ENCODE data around the gene INO80B.
"Not testable (repeated sequence)": the region's sequence is repeated elsewhere in the genome, so short reads cannot be mapped to it uniquely, and the experiment has no call there.

The INO80B gene

DNA sequence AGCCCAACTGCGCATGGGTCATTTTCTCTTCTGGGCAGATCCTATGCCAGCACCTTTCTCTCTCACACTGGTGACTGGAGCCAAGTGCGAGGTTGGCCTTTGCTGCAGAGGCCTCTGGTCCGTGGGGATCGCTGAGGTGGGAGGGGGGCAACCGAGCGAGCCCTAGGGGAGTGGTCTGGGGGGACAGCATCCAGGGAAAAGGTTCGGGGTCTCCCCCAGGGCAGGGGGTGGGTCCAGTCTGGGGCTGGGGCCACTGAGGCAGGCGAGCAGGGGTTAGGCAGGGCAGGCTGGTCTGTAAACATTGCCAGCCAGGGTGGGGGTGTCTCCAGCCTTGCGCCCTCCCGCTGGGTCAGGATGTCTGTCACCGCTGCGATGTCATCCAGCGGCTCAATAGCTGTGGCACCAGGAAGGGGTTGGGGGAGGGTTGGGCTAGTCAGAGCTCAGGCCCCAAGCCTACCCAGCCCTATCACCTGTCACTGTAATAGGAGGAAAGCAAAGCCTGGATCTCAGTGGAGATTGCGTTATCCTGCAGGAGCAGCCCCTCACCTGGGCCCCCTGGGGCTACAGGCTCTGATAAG, 28.6 kb upstream of the INO80B start:
- no peak for DNase-seq (ENCODE audit: low spot score)

DNA sequence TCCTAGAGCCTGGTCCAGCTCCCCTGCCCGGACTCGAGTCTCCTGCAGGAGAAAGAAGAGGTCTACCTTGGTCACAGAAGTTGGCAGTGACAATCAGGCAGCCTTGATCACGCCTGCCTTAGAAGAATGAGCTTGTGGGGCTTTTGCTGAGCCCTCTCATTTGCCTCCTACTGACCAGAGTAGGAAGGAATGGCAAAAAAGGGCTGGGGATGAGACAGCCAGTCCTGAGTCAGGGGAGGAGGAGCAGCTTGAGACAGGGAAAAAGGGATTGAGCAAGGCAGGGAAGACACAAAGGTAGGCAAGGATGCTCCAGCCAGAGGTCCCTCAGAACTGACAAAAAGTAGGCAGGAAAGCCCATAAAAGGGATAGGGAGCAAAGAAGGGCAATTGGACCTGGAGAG, 27.3 kb upstream of the INO80B start:
- no peak for DNase-seq (ENCODE audit: low spot score)

DNA sequence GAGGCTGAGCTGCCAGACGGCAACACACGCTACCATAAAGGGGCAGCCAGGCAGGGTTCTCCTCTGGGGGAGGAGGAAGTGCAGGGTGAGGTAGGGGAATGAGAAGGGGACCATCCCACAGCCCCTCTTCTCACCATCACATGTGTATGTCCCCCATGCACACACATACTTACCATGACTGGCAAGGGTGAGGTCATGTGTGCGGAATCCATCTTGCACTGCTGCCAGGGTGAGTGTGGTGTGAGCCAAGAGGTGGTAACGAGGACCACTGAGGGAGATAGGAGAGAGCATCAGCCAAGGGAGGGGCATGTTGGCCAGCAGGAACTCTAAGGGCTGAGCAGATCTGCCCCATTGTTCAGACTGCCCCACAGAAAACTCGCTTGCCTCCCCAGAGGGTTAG, 26.2 kb upstream of the INO80B start:
- no peak for DNase-seq (ENCODE audit: low spot score)

GRCh38 chr2:74429487-74430451, 25.1 kb upstream of the INO80B start:
- DNase-seq (ENCODE audit: low spot score) = no peak

DNA sequence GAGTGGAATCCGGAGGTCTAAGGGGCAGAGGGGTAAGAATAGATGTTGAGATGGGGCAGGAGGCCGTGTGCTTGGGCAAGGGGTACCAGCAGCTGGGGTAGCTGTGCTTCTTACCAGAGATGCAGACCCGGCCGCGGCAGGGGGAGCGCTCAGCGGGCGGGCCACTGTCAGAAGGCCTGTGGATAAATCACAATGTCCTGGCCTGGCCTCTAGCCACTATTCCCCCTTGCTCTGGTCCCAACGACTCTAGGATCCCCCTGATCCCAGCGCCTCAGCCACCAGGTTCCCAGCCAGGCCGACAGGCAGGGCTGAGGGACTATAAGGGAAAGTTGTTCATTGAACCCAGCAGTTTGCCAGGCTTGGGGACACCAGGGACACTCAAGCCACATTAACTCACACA, 24.4 kb upstream of the INO80B start:
- no peak for DNase-seq (ENCODE audit: low spot score)

DNA sequence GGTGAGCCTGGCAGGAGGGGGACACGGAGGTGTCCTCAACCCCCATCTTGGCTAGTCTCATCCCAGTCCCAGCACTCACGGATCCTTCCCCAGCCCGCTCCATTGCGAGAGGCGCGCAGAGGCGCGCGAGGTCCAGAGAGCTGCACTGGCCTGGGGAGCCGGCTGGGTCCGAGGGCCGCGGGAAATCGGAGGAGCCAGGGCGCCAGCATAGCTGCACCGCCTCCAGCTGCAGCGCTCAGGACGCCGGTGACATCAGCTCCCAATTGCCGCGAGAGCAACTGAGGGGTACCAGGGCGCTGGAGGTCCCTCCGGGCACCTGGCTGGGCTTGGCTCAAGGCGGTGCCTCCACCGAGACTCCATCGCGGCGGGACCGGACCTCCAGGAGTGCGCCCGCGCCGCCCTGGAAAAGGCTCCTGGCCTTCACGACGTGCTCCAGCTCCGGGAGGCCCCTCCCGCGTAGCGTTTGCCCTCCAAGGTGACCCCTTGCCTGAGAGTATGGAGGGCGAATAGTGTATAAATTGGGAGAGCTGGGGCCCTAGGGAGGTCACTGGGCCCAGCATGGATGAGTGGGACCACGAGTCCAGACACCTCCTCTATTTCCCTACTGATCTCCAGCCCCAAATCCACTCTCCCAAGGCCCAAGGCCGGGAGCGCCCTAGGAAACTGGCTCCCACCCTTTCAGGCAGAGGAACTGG, 18.6 kb upstream of the INO80B start:
- no peak for DNase-seq (ENCODE audit: low spot score)

DNA sequence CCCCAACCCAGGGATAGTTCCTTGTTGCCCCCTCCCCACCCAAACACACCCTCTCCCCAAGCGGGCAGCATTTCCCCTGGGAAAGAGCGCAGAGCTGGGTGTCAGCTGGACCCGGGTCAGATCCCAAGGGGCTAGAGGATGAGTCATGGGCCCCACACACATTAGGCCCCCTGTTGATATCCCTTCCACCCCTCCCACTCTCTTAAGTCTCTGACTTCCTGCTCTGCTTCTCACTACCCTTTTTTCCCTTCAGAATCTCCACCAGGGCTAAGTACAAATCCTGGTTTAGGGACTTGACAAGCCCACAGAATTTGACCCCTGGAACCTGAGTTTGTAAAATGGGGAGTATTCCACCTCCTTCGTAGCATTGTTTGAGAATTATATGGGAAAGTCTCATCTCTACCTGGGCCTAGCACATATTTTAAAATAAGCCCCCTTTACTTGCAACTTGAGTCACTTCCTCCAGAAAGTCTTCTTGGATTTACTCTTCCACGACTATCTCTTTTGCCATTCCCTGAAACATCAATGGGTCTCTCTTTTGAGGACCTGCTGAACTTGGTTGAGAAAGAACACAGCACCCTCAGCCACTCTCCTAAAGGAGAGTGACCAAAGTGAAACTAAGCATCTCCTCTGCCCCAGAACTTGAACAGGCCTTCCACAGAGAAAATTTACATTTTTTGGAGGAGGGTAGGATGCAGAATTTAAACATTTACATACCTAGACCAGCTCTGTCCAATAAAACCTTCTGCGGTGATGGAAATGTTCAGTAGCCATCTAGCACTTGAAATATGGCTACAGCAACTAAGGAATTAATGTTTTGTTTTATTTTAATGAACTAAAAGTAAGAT, 17.8 kb upstream of the INO80B start:
- DNase-seq (ENCODE audit: low spot score) = no peak

DNA sequence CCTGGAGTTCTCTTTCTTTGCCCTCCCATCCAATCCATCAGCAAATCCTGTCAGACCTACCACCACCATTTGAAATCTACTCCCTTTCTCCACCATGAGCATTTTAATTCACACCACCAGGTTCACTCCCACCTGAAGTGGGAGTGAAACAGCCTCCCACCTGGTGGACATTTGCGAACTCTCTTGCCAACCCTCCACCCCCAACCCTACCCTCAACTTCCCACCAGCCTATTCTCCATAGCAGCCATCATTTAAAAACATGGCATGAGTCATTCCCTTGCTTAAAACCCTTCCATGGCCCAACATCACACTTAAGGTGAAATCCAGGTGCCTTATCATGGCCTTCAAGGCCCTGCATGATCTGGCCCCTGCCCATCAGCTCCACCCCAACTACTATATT, 16.6 kb upstream of the INO80B start:
- no peak for DNase-seq (ENCODE audit: low spot score)

GRCh38 chr2:74439373-74439772, 15.5 kb upstream of the INO80B start:
- DNase-seq (ENCODE audit: low spot score) = no peak

DNA sequence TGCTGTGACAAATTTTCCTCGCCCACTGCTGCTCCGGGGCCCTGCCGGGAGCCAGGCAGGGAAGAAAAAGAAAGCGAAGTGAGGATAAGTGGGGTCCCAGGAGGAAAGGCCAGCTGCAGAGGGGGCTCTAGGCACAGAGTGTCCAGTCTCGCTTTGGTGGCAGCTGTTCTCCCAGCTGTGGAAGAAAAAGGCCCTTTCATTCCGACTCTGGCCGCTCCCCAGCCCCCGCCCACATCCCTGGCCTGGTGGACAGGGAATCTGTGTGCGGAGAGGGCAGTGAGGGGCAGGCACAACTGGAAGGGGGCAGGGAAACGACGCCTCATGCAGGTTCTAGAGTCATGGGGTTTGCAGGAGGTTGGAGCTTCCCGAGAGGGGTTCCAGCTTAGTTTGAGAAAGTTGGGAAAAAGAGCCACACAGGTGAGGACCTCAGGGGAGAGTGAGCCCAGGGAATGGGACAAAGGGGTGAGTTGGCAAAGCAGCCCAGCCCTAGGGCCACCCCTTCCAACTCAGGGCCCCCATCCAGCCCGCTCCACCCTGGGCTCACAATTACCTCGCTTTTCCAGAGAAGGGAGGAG, 15.0 kb upstream of the INO80B start:
- DNase-seq (ENCODE audit: low spot score) = no peak

DNA sequence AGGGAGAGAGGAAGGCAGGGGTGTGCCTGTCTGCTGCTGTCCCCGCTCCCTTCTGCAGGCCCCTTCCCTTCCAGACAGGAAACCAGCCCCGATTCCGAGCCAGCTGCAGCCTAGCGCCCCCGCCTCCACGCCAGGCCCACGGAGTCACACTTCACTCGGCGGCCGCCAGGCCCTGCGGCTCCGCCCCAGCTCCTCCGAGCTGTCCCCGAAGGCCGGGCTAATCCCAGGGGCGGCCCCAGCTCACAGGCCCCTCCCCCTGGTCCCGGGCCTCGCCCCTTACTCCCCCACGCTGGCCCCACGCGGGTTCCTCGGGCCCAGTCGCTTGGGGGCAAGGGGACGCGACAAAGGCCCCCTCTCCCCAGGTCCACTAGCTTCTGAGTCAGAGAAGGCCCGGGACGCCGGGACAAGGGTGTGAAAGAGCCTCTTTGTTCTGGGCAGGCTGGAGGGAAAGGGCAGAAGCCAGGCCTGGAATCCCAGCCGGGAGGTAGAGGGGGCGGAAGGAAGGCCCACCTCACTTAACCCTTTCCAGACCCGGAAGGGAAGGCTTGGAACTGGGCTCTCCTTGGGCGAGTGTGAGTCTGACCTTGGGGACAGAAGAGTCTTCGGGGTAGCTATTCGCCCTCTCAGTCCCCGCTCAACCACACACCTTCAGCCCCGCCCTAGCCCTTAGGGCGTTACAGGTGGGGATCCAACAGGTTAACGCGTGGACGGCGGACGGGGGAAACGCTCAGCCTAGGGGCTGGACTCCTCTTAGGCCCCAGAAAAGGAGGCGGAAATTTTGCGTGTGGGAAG, 14.3 kb upstream of the INO80B start:
- DNase-seq (ENCODE audit: low spot score) = peak; percentile 82

- DNase-seq (ENCODE audit: low spot score) = no peak
Measured at GRCh38 chr2:74441170-74441689, 13.7 kb upstream of the INO80B start.

DNA sequence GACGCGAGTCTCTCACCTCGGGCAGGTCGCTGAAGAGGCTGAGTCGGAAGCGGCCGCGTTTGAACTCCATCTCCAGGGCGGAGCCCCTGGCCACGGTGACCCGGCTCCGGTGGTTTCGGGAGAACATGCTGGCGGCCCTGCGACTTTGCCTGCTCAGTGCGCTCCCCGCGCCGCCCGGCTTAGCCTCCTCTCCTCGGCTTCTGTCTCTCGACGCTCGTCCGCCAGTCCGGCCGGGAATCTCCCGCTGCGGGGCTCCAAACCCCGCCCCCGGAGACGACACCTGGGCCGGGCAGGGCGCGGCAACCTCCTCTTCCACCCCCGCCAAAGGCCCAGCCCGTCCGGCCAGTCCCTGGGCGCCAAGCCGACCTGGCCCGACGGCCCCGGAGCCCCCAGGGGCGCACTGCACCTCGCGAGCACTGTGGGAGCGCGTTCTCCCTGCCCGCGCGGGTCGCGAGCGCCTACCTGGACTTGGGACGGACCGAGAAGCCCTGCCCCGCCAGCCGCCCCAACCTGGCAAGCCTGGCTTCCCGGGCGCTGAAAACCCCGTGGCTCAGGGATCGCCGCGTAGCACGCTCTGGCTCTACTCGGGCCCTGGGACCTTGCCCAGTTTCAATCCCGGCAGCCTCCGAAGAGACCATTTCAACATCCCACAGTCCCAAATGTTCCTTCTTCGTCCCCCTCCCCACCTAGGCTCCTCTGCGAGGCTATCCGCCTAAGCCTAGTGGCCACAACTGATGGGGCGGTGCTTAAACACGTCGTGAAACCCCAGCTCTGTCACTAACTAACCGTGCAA, 13.0 kb upstream of the INO80B start, which contains the start of gene RTKN:
Gene RTKN, minus strand, starts transcription at position 248 of the 793 bp plus-strand sequence. Its CDS starts 121 bp downstream, at position 127.
- peak; percentile 85 for DNase-seq (ENCODE audit: low spot score)

GRCh38 chr2:74442483-74443297, 12.2 kb upstream of the INO80B start:
- not testable (repeated sequence) for DNase-seq (ENCODE audit: low spot score)

GRCh38 chr2:74444498-74445318, 10.2 kb upstream of the INO80B start:
- DNase-seq (ENCODE audit: low spot score) = no peak

DNA sequence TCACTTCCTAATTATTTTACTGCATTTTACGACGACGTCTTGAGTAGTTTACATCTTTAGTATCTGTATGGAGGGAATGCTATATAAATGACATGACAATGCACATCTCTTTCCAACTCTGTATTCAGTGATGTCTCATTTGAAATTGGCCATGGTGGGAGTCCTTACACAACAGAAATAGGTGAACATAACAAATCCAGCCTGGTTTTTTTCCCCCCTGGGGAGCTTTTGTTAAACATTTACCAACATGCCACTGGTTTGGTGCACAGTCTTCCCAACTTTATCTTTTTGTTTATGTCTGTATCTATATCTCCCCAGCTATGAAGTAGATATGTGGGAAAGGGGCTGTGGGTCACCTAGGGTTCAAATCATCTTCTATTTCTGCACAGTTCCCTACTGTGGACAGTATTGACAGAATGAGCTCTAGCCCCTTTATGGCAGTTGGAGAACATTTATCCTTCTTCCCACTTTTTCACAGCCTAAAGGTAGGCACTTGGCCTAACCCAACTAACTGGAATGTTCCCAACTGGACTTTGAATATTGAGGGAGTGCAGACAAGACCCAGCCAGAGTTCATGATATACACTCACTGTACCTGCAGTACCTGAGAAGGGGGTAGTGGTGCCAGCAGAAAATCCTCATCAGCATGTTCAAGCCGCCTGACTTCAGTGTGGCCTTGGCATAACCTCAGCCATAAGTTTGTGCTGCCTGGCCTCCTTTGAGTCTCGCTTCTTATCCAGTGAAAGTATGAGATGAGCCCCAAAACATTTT, 7.5 kb upstream of the INO80B start:
- DNase-seq (ENCODE audit: low spot score) = no peak

- DNase-seq (ENCODE audit: low spot score) = no peak
Measured at GRCh38 chr2:74448771-74449170, 6.1 kb upstream of the INO80B start.

Measured in LoVo (cell line).